GM18502 (cell line): Measurements from ENCODE around the gene GOPC.

Source experiments
- ATAC-seq: cut with Tn5 transposase; IDR thresholded peaks from one replicate; pipeline ENCODE4 v1.9.1; 2021; ENCODE audit warnings: mild to moderate bottlenecking; ENCODE audit not compliant: unreplicated experiment, poor library complexity

Gene GOPC

GRCh38 chr6:117600008-117600743 lies 2.1 kb downstream of the GOPC start:
- no peak for ATAC-seq

GRCh38 chr6:117597755-117598154 lies 4.6 kb downstream of the GOPC start:
- no peak for ATAC-seq

DNA sequence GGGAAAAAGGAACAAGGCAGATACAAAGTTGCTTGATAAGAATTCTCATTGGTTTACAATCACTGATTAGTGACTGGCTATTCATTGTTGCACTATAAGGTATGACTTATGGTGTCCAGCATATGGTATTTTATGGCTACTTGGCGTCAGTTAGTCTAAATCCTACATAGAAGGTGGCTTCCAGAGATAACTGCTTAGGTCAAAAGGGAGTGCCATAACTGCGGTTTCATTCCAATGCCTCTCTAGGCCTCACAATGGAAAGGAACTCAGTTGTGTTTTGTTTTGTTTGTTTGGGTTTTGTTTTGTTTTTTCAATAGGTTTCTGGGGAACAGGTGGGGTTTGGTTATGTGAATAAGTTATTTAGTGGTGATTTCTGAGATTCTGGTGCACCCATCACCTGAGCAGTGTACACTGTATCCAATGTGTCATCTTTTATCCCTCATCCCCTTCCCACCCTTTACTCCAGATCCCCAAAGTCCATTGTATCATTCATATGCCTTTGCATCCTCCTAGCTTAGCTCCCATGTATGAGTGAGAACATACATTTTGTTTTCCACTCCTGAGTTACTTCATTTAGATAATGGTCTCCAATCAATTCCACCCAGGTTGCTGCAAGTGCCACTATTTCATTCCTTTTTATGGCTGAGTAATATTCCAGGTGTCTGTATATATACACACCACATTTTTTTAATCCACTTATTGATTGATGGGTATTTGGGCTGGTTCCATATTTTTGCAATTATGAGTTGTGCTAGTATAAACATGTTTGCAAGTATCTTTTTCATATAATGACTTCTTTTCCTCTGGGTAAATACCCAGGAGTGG lies 7.0 kb downstream of the GOPC start:
- no peak for ATAC-seq

DNA sequence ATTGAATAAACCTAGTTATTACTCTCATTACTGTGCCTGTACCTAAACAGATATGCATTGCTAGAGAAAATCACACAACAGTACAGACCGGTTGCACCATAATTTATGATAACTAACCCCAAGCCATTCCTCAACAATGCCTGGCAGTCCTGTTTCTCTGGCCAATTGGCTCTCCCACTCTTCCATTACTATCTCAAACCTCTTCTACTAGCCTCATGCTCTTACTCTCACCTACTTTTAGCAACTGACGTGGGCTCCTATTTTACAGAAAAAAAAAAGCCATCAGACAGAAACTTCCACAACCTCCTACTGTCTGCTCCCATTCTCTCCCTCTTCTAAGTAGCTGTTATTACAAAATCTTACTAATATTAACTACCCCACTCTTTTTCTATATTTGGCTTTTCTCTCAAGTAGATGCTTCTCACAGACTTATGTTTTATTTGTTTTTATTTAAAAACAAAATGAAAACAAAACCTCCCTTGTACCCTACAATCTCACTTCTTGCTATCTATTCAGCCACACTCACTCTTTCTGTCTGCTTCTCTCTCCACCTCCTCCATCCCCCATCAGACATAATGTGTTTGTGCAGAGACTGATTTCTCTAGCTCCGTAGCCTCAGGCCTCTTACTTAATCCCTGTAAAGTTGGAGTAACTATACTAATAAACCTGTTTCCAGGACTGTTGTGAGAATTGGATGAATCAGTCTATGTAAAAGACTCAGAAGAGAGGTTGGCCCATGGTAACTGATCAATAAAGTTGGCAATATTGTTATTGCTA lies 9.1 kb downstream of the GOPC start:
- ATAC-seq = no peak

GRCh38 chr6:117591405-117591804 lies 10.9 kb downstream of the GOPC start:
- ATAC-seq = no peak

- ATAC-seq = no peak
Observed at GRCh38 chr6:117590447-117590846, 11.9 kb downstream of the GOPC start.

DNA sequence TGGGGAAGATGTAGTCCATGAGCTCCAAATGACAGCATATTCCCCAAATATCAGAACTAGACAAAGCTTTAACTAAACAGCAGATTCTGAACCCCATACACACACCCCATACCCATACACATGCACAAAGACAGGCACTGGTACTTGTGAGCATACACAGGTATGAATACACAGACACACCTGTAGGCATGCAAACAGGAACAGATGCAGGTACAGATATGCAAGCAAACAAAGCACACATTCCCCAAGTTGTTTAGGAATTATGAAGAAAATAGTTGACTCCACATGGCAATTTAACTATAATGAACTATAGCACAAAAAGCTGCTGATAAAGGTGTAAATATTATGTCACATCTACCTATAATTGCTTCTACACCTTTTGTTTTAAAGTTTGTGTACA lies 16.7 kb downstream of the GOPC start:
- no peak for ATAC-seq

GRCh38 chr6:117574198-117574597 lies 28.1 kb downstream of the GOPC start:
- no peak for ATAC-seq

GRCh38 chr6:117573006-117573680 lies 29.2 kb downstream of the GOPC start:
- ATAC-seq = no peak

GRCh38 chr6:117568831-117569410 lies 33.4 kb downstream of the GOPC start:
- ATAC-seq = no peak

DNA sequence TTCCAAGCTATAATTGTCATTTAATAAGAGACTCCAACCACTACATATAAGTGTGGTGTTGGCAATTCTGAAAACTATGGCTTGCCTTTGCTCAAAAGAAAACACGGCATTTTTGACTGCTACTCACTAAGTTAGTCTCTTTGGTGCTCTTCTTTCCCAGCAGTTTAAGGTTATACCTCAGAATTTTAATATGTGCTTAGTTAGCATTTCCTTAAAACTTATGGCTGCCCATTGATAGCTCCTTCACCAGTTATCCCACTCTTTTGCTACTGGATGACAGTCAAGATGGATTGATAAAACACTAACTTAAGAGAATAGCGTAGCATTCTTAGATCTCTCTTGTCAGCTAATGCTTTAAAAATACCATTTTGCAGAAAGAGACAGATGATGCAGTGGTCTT lies 34.1 kb downstream of the GOPC start:
- no peak for ATAC-seq

GRCh38 chr6:117564681-117565080 lies 37.6 kb downstream of the GOPC start:
- ATAC-seq = no peak

DNA sequence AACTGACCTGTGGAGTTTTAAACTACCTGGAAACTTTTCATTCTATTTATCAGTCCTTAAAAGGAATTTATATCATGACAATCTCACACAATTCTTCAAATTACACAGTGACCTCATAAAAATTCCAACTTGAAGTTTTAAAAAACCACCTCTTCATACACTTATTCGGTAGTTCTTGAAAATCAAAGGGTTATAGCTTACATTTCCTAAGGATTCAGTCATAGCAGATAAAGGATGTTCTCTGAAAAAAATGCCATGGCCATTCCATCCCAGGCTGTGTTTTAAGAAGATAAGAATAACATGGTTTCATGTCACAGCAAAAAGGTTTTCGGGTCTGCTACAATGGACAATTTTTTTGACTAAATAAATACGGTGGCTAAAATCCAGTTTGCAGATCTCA lies 41.2 kb downstream of the GOPC start:
- no peak for ATAC-seq

GRCh38 chr6:117559299-117559698 lies 43.0 kb downstream of the GOPC start:
- no peak for ATAC-seq

DNA sequence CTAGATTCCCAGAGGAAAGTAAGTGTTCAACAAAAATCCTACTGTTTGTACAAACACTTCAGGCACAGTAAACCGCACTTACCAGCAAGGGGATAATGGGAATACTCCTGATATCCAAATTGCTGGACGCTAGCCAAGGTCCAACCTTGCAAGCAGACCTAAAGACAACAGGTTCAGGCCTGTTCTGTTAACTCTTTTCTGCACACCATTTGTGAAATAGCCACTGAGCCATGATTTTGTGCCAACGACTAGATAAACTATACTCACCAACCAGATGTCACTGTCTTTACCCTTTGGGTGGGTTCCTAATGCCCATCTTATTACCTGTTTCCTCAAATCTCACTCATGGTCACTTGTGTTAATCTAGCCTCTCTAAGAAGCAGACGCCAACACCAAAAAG lies 43.5 kb downstream of the GOPC start:
- no peak for ATAC-seq

- no peak for ATAC-seq
Observed at GRCh38 chr6:117557951-117558350, 44.4 kb downstream of the GOPC start.

DNA sequence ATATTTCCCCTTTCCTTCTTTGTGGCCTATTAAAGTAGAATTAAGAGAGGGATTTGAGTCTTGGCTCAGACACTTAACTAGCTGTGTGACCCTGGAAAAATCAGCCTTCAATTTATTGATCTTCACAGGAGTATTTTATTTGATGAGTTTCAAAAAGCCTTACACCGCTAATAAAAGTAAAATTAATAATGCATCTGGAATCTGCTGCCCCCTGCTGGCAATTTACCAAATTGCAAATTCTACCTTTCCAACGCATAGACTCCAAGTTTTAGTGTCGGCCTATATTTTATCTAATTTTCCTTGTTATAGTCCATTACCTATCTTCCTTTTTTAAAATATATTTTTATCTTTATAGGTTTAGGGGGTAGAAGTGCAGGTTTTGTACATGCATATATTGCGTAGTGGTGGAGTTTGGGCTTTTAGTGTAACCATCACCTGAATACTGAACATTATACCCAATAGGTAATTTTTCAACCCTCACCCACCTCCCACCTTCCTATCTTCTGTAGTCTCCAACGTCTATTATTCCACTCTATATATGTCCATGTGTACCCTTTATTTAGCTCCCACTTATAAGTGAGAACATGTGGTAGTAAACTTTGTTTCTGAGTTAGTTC lies 46.3 kb downstream of the GOPC start:
- ATAC-seq = peak; percentile 49

DNA sequence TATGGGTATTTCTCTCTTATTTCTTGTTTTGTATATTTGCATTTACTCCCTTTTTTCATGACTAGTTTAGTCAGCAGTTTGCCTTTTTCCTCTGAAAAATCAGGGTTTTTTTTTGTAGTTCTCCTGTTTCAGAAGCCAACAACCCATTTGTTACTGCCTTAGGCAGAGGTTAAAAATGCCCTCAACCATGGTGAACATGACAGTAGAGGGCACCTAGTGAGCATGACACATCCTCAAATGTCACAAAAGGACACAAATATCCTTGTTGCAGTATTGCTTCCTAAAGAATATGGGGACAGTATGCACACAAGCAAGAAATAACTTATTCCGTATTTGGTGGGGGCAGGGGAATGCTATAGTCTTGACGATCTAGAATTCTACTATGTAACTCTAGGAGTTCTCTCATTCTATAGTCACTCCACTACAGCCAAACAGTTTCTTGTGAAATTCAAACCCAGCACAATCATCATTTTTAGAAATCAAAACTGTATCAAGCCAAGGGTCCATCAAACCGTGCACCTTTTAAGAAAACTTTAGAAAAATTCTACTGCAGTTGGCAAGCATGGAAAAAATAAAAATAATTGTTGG lies 47.0 kb downstream of the GOPC start:
- ATAC-seq = no peak

GRCh38 chr6:117553142-117553541 lies 49.2 kb downstream of the GOPC start:
- ATAC-seq = no peak
